Bronchial epithelial cell (primary cell): ENCODE results near the gene ZP3. TPM values are rescaled to one million over a fixed set of nuclear protein-coding genes. Genes with fewer than 3 reads are reported as not detected.
"Not testable (repeated sequence)": the region's sequence is repeated elsewhere in the genome, so short reads cannot be mapped to it uniquely, and the experiment has no call there.

Experiments
- DNase-seq: peaks from one replicate; pipeline ENCODE4 v3.0.0-alpha.2; 2010; ENCODE audit warnings: low read depth
- FAIRE-seq: peaks from 2 replicates; lab custom pipeline; 2011; peaks lifted over from hg19 to GRCh38; lab: Jason Lieb, UNC
- H3K27me3 ChIP-seq: 2 replicates; pipeline ENCODE4 v1.5.1; 2011; ENCODE audit warnings: low read length; ENCODE audit not compliant: control insufficient read depth, insufficient read depth
- H3K36me3 ChIP-seq: 2 replicates; pipeline ENCODE4 v1.5.1; 2011; ENCODE audit warnings: low read length; ENCODE audit not compliant: control insufficient read depth, insufficient read depth
- H3K4me3 ChIP-seq: 2 replicates; pipeline ENCODE4 v1.5.1; 2011; ENCODE audit warnings: mild to moderate bottlenecking, low read depth, low read length, control low read depth
- total RNA-seq: library from RNA; depleted of rRNA; stranded (reverse); fragments of >200 nt; gene quantifications from 2 replicates; pipeline ENCODE4 v1.2.1, GENCODE V29; 2014

The ZP3 gene
- total RNA-seq, 1 donor from 2014 or later = 26.1 TPM

- not testable (repeated sequence) for DNase-seq, FAIRE-seq, H3K27me3 ChIP-seq, H3K4me3 ChIP-seq, H3K36me3 ChIP-seq
Measured at GRCh38 chr7:76479628-76480027, 54.9 kb downstream of the ZP3 start.

- not testable (repeated sequence) for FAIRE-seq, DNase-seq, H3K27me3 ChIP-seq
Measured at GRCh38 chr7:76480403-76481253, 55.9 kb downstream of the ZP3 start.

GRCh38 chr7:76482660-76483059 is 57.9 kb downstream of the ZP3 start:
- H3K27me3 ChIP-seq, H3K36me3 ChIP-seq, FAIRE-seq, H3K4me3 ChIP-seq, DNase-seq: not testable (repeated sequence)

More at GRCh38 chr7:76480403-76481253, 55.9 kb downstream of the ZP3 start:
- H3K4me3 ChIP-seq, H3K36me3 ChIP-seq: not testable (repeated sequence)

- DNase-seq, H3K36me3 ChIP-seq, FAIRE-seq, H3K27me3 ChIP-seq, H3K4me3 ChIP-seq: not testable (repeated sequence)
Measured at GRCh38 chr7:76483081-76483480, 58.3 kb downstream of the ZP3 start.

- not testable (repeated sequence) for H3K4me3 ChIP-seq, DNase-seq, H3K36me3 ChIP-seq, FAIRE-seq, H3K27me3 ChIP-seq
Measured at GRCh38 chr7:76484456-76484855, 59.7 kb downstream of the ZP3 start.

GRCh38 chr7:76485822-76486610 is 61.3 kb downstream of the ZP3 start:
- not testable (repeated sequence) for H3K4me3 ChIP-seq, FAIRE-seq, H3K27me3 ChIP-seq, DNase-seq, H3K36me3 ChIP-seq

GRCh38 chr7:76486618-76487017 is 61.9 kb downstream of the ZP3 start:
- not testable (repeated sequence) for H3K27me3 ChIP-seq, FAIRE-seq, H3K36me3 ChIP-seq, H3K4me3 ChIP-seq, DNase-seq

- H3K27me3 ChIP-seq, H3K36me3 ChIP-seq, DNase-seq, FAIRE-seq, H3K4me3 ChIP-seq: not testable (repeated sequence)
Measured at GRCh38 chr7:76487969-76488368, 63.2 kb downstream of the ZP3 start.

Other genes starting within 250 kb of the ZP3 start
- gene SRRM3, start 223.1 kb upstream of the ZP3 start, total RNA-seq = 0.26 and 0.51 TPM in 2 replicates
- 36.1 and 164 TPM in 2 replicates for gene HSPB1, start 122.3 kb upstream of the ZP3 start, total RNA-seq
- gene YWHAG, start 66.0 kb upstream of the ZP3 start, total RNA-seq = 112 and 142 TPM in 2 replicates
- 0.79 and 1.3 TPM in 2 replicates for gene SSC4D, start 15.3 kb upstream of the ZP3 start, total RNA-seq
- gene DTX2, start 36.8 kb downstream of the ZP3 start, total RNA-seq = 10.8 and 13.2 TPM in 2 replicates
- gene UPK3B, start 85.6 kb downstream of the ZP3 start, total RNA-seq = 0.26 and 2.6 TPM in 2 replicates
- not detected in 2 replicates for gene SPDYE16, start 118.3 kb downstream of the ZP3 start, total RNA-seq
- 2.2 and 2.6 TPM in 2 replicates for gene POMZP3, start 202.3 kb downstream of the ZP3 start, total RNA-seq